ENCODE data around the gene TMEM150B.

The TMEM150B gene

DNA sequence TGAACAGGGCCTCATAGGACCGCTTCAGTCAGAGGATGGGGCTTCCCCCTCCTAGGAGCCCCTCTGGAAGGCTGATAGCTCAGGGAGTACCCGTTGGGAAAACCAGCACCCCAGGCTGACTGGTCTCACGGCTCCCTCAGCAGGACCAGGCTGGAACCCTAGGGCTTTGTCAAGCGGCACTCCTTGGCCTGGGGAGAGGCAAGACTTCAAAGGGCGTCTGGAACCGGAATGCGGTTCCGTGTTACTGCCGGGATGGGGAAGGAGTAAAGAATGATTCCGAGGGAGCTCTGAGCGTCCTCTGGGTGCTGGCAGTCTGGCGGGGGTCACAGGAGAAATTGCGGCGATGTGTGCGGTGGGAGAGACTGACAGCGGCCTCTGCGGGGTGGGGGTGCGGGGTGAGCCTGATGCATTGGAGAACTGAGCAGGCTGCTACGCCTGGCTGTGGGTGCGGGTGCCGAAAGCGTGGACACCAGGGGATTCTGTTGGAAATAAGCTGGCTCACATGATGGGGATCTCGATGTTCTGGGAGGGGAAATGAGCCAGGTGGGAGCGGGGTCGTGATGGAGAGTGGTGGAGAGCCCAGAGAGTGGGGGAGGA, 27.5 kb upstream of the TMEM150B start:
- DNase-seq = no peak
- H3K27me3 Mint-ChIP-seq (ENCODE audit: low read depth, poor library complexity) = peaks cover 67% of the 10 kb centered on the region
- H3K4me1 Mint-ChIP-seq = peaks cover 58% of the 10 kb centered on the region
- H3K36me3 Mint-ChIP-seq (ENCODE audit: low read depth) = no peaks in the 10 kb centered on the region
- TF ChIP-seq, protein P1, sequence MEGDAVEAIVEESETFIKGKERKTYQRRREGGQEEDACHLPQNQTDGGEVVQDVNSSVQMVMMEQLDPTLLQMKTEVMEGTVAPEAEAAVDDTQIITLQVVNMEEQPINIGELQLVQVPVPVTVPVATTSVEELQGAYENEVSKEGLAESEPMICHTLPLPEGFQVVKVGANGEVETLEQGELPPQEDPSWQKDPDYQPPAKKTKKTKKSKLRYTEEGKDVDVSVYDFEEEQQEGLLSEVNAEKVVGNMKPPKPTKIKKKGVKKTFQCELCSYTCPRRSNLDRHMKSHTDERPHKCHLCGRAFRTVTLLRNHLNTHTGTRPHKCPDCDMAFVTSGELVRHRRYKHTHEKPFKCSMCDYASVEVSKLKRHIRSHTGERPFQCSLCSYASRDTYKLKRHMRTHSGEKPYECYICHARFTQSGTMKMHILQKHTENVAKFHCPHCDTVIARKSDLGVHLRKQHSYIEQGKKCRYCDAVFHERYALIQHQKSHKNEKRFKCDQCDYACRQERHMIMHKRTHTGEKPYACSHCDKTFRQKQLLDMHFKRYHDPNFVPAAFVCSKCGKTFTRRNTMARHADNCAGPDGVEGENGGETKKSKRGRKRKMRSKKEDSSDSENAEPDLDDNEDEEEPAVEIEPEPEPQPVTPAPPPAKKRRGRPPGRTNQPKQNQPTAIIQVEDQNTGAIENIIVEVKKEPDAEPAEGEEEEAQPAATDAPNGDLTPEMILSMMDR (IDR thresholded peaks at IDR 0.05) = no peak
- peak overlapping the region; percentile 81 for H3K4me3 Mint-ChIP-seq
- no peaks in the 10 kb centered on the region for H3K9me3 Mint-ChIP-seq
- no peak overlapping the region for H3K27ac Mint-ChIP-seq

DNA sequence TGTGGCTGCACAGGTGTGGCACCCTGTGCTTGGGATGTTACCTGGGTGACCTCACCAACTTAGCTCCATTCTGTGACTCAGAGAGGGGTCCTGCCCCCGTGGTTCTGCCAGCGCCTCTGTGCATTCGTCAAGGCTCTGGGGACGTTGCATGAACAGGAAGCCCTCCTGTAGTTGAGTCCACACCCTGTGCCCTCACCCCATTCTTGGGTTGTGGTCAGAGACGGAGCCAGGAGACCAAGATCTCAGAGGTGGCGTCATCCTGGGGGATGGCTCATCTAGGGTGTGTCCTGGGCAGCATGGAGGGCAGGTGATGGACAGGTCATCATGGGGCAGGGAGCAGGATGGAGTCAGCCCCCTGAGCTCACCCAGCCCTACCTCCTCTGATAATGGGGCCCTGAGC, 26.9 kb upstream of the TMEM150B start:
- Mint-ChIP-seq H3K4me3 (peak overlapping the region; percentile 25), H3K4me1 (peaks cover 54% of the 10 kb centered on the region), H3K27ac (no peak overlapping the region), H3K27me3 (ENCODE audit: low read depth, poor library complexity) (peaks cover 61% of the 10 kb centered on the region), H3K9me3 (no peaks in the 10 kb centered on the region), H3K36me3 (ENCODE audit: low read depth) (no peaks in the 10 kb centered on the region)
- DNase-seq = no peak
- TF ChIP-seq, protein P1 (IDR thresholded peaks at IDR 0.05) = no peak

DNA sequence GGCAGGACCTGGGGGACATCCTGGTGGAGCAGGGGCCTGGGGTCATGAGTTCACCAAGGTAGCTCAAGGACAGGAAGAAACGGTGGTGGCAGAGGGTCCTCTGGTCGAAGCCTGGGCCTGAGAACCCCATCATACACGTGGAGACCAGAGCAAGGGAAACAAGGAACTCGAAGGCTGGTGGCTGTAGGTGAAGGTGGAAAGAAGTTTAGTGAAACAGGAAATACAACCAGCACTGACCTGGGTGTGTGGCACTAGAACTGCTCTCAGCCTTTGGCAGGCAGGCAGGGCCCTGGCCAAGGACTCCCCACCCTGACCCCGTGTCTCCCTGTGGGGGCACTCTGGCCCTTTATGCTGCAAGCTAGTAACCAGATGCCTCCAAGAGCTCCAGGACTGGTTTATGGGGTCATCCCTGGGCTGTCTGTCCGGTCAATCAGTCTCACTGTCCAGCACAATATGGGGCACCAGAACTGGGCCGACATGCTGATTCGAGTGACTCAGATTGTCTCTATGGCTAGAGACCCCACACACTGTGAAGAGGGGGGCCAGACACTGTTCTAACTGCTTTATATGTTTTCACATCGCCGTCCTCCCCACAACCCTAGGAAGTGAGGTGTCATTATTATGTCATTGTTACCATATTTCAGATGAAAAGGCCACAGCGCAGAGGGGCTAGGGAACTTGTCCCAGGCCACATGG, 25.6 kb upstream of the TMEM150B start:
- Mint-ChIP-seq H3K36me3 (ENCODE audit: low read depth) (no peaks in the 10 kb centered on the region), H3K27ac (no peak overlapping the region), H3K4me3 (no peak overlapping the region), H3K9me3 (no peaks in the 10 kb centered on the region), H3K4me1 (peaks cover 54% of the 10 kb centered on the region), H3K27me3 (ENCODE audit: low read depth, poor library complexity) (peaks cover 48% of the 10 kb centered on the region)
- DNase-seq = no peak
- TF ChIP-seq, protein P1 (IDR thresholded peaks at IDR 0.05) = no peak

DNA sequence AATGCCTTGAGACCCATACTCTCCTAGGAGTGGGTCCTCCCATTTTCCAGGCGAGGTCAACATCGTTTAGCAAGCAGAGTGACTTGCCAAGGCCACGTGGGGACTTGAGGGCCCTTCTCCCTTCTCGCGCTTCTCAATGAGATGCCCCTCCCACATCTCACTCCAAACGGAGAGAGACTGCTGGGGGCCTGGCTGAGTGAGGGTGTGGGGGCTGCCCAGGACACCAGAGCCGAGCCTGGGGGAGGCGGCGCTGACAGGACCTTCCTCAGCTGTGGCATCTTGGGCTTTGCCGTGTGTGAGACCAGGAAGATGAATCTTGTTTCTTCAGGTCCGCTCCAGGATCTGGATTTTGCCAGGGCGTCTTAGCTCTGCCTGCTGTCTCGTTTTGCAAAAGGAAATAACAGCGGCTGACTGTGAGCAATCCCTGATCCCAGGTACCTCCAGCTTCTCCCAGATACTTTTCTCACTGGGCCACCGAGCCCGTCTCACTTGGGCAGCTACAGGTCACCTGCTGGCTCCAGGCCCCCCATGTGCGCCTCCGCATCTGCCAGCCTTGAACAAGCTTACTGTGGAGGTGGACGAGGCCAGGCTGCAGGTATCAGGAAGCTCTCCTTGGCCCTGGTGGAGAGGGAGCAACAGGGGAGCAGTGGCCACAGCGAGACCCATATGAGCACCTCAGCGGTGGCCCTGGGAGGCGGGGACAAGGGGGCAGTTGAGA, 23.3 kb upstream of the TMEM150B start:
- Mint-ChIP-seq H3K9me3 (no peaks in the 10 kb centered on the region), H3K4me1 (peaks cover 66% of the 10 kb centered on the region), H3K36me3 (ENCODE audit: low read depth) (peaks cover 12% of the 10 kb centered on the region), H3K4me3 (peak overlapping the region; percentile 61), H3K27me3 (ENCODE audit: low read depth, poor library complexity) (peaks cover 30% of the 10 kb centered on the region), H3K27ac (peak overlapping the region; percentile 93)
- peak; percentile 54 for DNase-seq
- TF ChIP-seq, protein P1 (IDR thresholded peaks at IDR 0.05) = no peak

DNA sequence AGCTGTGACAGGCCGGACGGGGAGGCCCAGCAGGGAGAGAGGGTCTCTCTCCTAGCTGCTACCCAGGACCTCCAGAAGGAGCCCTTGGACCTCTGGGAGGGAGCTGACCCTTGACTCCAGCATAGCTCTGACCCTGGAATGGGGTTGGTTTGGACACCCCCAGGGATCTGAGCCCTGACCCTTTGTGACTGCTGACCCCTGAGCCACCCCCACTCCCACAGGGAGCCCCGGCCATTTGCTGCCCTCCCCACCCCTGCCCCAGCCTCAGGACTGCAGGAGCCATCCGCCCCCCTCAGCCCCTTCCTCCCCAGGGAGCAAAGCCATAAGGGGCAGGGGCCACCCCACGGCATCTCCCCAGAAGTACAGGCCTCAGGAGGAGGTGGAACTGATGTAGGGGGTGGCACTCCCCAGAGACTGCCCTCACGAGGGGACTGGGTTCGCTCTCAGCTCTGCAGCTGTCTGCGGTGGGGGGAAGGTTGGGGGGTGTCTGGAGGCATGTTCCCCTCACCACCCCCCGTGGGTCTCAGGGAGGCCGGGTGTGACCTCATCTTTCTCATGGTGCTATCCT, 22.4 kb upstream of the TMEM150B start:
- peak overlapping the region; percentile 93 for H3K27ac Mint-ChIP-seq

More for the DNA sequence above, 22.4 kb upstream of the TMEM150B start:
- Mint-ChIP-seq H3K9me3 (no peaks in the 10 kb centered on the region), H3K27me3 (ENCODE audit: low read depth, poor library complexity) (peaks cover 20% of the 10 kb centered on the region), H3K36me3 (ENCODE audit: low read depth) (peaks cover 22% of the 10 kb centered on the region), H3K4me3 (peak overlapping the region; percentile 53), H3K4me1 (peaks cover 56% of the 10 kb centered on the region)
- TF ChIP-seq, protein P1 (IDR thresholded peaks at IDR 0.05) = no peak
- DNase-seq = no peak
